ENCODE results near the gene RBM7.

The RBM7 gene

GRCh38 chr11:114382509-114382908 lies 18.0 kb upstream of the RBM7 start:
- no peaks in the 10 kb centered on the region for H3K9me3 ChIP-seq (ENCODE audit: control insufficient read depth, insufficient read depth, low read length)
- no peaks in the 10 kb centered on the region for H3F3A ChIP-seq (ENCODE audit: control insufficient read depth, insufficient read depth)
- no peaks in the 10 kb centered on the region for H3K4me1 ChIP-seq (ENCODE audit: control insufficient read depth, low read length)
- no peaks in the 10 kb centered on the region for H3K9me2 ChIP-seq (replicated peaks; ENCODE audit: control insufficient read depth, low read length)
- no peaks in the 10 kb centered on the region for H3K36me3 ChIP-seq (ENCODE audit: control insufficient read depth, low read length)
- no peaks in the 10 kb centered on the region for H3K79me2 ChIP-seq (ENCODE audit: control insufficient read depth, low read length)
- H3K27me3 ChIP-seq (ENCODE audit: control insufficient read depth, low read length): peaks cover 16% of the 10 kb centered on the region; the same call in 1 of the 2 replicates
- no peak overlapping the region for H3K4me2 ChIP-seq (ENCODE audit: low read length)
- TF ChIP-seq CTCF (IDR thresholded peaks at IDR 0.05; ENCODE audit: low read depth, low read length, poor library complexity, severe bottlenecking): no peak
- TF ChIP-seq EZH2phosphoT487 (IDR thresholded peaks at IDR 0.05; ENCODE audit: borderline replicate concordance, low read length): no peak
- H3K4me3 ChIP-seq (ENCODE audit: low read length): no peak overlapping the region
- H4K20me1 ChIP-seq (ENCODE audit: control insufficient read depth, insufficient read depth, low read depth, low read length): no peaks in the 10 kb centered on the region
- H3K27ac ChIP-seq (ENCODE audit: low read depth, low read length): no peak overlapping the region

DNA sequence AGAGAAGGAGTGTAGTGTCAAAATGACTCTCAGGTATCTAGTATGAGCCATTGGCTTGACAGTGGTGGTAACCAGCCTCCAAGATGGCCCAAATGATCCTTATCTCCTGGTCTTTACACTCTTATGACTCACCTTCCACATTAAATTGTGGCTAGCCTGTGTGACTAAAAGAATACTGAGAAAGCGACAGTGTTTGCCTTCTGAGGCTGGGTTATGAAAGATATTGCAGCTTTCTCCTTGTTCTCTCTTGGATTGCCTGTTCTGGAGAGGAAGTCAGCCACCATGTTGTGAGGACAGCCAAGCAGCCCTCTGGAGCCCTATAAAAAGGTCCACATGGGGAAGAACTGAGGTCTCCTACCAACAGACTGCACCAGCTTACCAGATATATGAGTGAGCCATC lies 16.0 kb upstream of the RBM7 start:
- Histone ChIP-seq H3K79me2 (ENCODE audit: control insufficient read depth, low read length) (no peaks in the 10 kb centered on the region), H3K27ac (ENCODE audit: low read depth, low read length) (no peak overlapping the region), H3K9me2 (replicated peaks; ENCODE audit: control insufficient read depth, low read length) (no peaks in the 10 kb centered on the region), H3K4me1 (ENCODE audit: control insufficient read depth, low read length) (no peaks in the 10 kb centered on the region), H3K4me2 (ENCODE audit: low read length) (no peak overlapping the region), H3K9me3 (ENCODE audit: control insufficient read depth, insufficient read depth, low read length) (no peaks in the 10 kb centered on the region), H3K36me3 (ENCODE audit: control insufficient read depth, low read length) (no peaks in the 10 kb centered on the region), H3K4me3 (ENCODE audit: low read length) (no peak overlapping the region), H3K27me3 (ENCODE audit: control insufficient read depth, low read length) (peaks cover 12% of the 10 kb centered on the region; the same call in 1 of the 2 replicates), H3F3A (ENCODE audit: control insufficient read depth, insufficient read depth) (no peaks in the 10 kb centered on the region), H4K20me1 (ENCODE audit: control insufficient read depth, insufficient read depth, low read depth, low read length) (no peaks in the 10 kb centered on the region)
- no peak for TF ChIP-seq CTCF (IDR thresholded peaks at IDR 0.05; ENCODE audit: low read depth, low read length, poor library complexity, severe bottlenecking)
- no peak for TF ChIP-seq EZH2phosphoT487 (IDR thresholded peaks at IDR 0.05; ENCODE audit: borderline replicate concordance, low read length)

DNA sequence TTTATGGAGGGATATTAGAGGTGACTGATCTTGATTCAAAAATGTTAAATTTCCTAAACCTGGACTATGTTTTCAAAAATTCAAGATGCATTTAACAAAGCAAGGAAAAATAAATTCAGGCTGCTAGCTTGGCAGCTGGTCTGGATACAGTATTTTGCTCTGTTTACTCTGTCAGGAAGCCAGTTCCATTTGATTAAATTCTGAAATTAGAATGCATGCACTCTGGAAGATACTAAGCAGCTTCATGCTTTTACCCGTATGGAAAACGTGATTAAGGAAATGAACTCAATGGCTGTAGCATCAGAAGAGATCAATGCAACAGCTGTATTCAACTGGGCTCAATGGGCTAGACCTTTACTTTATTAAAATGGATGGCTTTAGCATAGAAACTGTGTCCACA lies 14.3 kb upstream of the RBM7 start:
- Histone ChIP-seq H3K9me2 (replicated peaks; ENCODE audit: control insufficient read depth, low read length) (no peaks in the 10 kb centered on the region), H3K27ac (ENCODE audit: low read depth, low read length) (no peak overlapping the region), H3K4me2 (ENCODE audit: low read length) (no peak overlapping the region), H4K20me1 (ENCODE audit: control insufficient read depth, insufficient read depth, low read depth, low read length) (no peaks in the 10 kb centered on the region), H3K36me3 (ENCODE audit: control insufficient read depth, low read length) (no peaks in the 10 kb centered on the region), H3K79me2 (ENCODE audit: control insufficient read depth, low read length) (no peaks in the 10 kb centered on the region), H3K4me3 (ENCODE audit: low read length) (no peak overlapping the region), H3F3A (ENCODE audit: control insufficient read depth, insufficient read depth) (no peaks in the 10 kb centered on the region), H3K27me3 (ENCODE audit: control insufficient read depth, low read length) (no peaks in the 10 kb centered on the region), H3K4me1 (ENCODE audit: control insufficient read depth, low read length) (no peaks in the 10 kb centered on the region), H3K9me3 (ENCODE audit: control insufficient read depth, insufficient read depth, low read length) (no peaks in the 10 kb centered on the region)
- no peak for TF ChIP-seq CTCF (IDR thresholded peaks at IDR 0.05; ENCODE audit: low read depth, low read length, poor library complexity, severe bottlenecking)
- TF ChIP-seq EZH2phosphoT487 (IDR thresholded peaks at IDR 0.05; ENCODE audit: borderline replicate concordance, low read length): no peak

- no peaks in the 10 kb centered on the region for H3K4me1 ChIP-seq (ENCODE audit: control insufficient read depth, low read length)
- H4K20me1 ChIP-seq (ENCODE audit: control insufficient read depth, insufficient read depth, low read depth, low read length): no peaks in the 10 kb centered on the region
- H3K27me3 ChIP-seq (ENCODE audit: control insufficient read depth, low read length): no peaks in the 10 kb centered on the region
- H3K4me3 ChIP-seq (ENCODE audit: low read length): no peak overlapping the region
- H3K36me3 ChIP-seq (ENCODE audit: control insufficient read depth, low read length): no peaks in the 10 kb centered on the region
- H3K4me2 ChIP-seq (ENCODE audit: low read length): no peak overlapping the region
- no peaks in the 10 kb centered on the region for H3K9me3 ChIP-seq (ENCODE audit: control insufficient read depth, insufficient read depth, low read length)
- no peaks in the 10 kb centered on the region for H3K79me2 ChIP-seq (ENCODE audit: control insufficient read depth, low read length)
- no peaks in the 10 kb centered on the region for H3F3A ChIP-seq (ENCODE audit: control insufficient read depth, insufficient read depth)
- TF ChIP-seq CTCF (IDR thresholded peaks at IDR 0.05; ENCODE audit: low read depth, low read length, poor library complexity, severe bottlenecking) (no peak), EZH2phosphoT487 (IDR thresholded peaks at IDR 0.05; ENCODE audit: borderline replicate concordance, low read length) (no peak)
- H3K27ac ChIP-seq (ENCODE audit: low read depth, low read length): no peak overlapping the region
- H3K9me2 ChIP-seq (replicated peaks; ENCODE audit: control insufficient read depth, low read length): no peaks in the 10 kb centered on the region
Observed at GRCh38 chr11:114386545-114386944, 13.9 kb upstream of the RBM7 start.

Data from DOHH2 (cell line).